ENCODE data around the gene SKAP1.
A peak's percentile ranks its signal among the peaks of the same experiment; 100 is the strongest.

SKAP1 gene

GRCh38 chr17:48129981-48130380 lies 300.0 kb downstream of the SKAP1 start:
- H3K9me3 Mint-ChIP-seq, result no peaks in the 10 kb centered on the region
- ATAC-seq (replicated peaks; ENCODE audit: extremely low read depth, poor library complexity, severe bottlenecking) (no peak), DNase-seq (ENCODE audit: low spot score in 2 of 2) (no peak)
- no peak overlapping the region for H3K4me3 Mint-ChIP-seq
- H3K27me3 Mint-ChIP-seq, result no peaks in the 10 kb centered on the region
- H3K36me3 Mint-ChIP-seq (ENCODE audit: insufficient read depth), result peaks cover 21% of the 10 kb centered on the region
- H3K4me1 Mint-ChIP-seq, result no peaks in the 10 kb centered on the region
- no peak overlapping the region for H3K27ac Mint-ChIP-seq (ENCODE audit: low read depth)

- Mint-ChIP-seq H3K36me3 (ENCODE audit: insufficient read depth) (peaks cover 25% of the 10 kb centered on the region), H3K27ac (ENCODE audit: low read depth) (no peak overlapping the region), H3K9me3 (no peaks in the 10 kb centered on the region), H3K4me3 (no peak overlapping the region), H3K4me1 (no peaks in the 10 kb centered on the region), H3K27me3 (no peaks in the 10 kb centered on the region)
- no peak for DNase-seq (ENCODE audit: low spot score in 2 of 2)
- no peak for ATAC-seq (replicated peaks; ENCODE audit: extremely low read depth, poor library complexity, severe bottlenecking)
Measured at GRCh38 chr17:48128400-48128799, 301.6 kb downstream of the SKAP1 start.

GRCh38 chr17:48127371-48128051 lies 302.5 kb downstream of the SKAP1 start:
- H3K27me3 Mint-ChIP-seq, result no peaks in the 10 kb centered on the region
- H3K9me3 Mint-ChIP-seq, result no peaks in the 10 kb centered on the region
- no peaks in the 10 kb centered on the region for H3K4me1 Mint-ChIP-seq
- ATAC-seq (replicated peaks; ENCODE audit: extremely low read depth, poor library complexity, severe bottlenecking), result no peak
- no peak overlapping the region for H3K4me3 Mint-ChIP-seq
- no peak overlapping the region for H3K27ac Mint-ChIP-seq (ENCODE audit: low read depth)
- DNase-seq (ENCODE audit: low spot score in 2 of 2), result no peak
- peaks cover 25% of the 10 kb centered on the region for H3K36me3 Mint-ChIP-seq (ENCODE audit: insufficient read depth)

- H3K27ac Mint-ChIP-seq (ENCODE audit: low read depth), result no peak overlapping the region
- DNase-seq (ENCODE audit: low spot score in 2 of 2) (no peak), ATAC-seq (replicated peaks; ENCODE audit: extremely low read depth, poor library complexity, severe bottlenecking) (no peak)
- no peaks in the 10 kb centered on the region for H3K27me3 Mint-ChIP-seq
- H3K9me3 Mint-ChIP-seq, result no peaks in the 10 kb centered on the region
- H3K4me3 Mint-ChIP-seq, result no peak overlapping the region
- peaks cover 32% of the 10 kb centered on the region for H3K36me3 Mint-ChIP-seq (ENCODE audit: insufficient read depth)
- H3K4me1 Mint-ChIP-seq, result no peaks in the 10 kb centered on the region
Measured at GRCh38 chr17:48126532-48126850, 303.5 kb downstream of the SKAP1 start.

- ATAC-seq (replicated peaks; ENCODE audit: extremely low read depth, poor library complexity, severe bottlenecking) (no peak), DNase-seq (ENCODE audit: low spot score in 2 of 2) (no peak)
- Mint-ChIP-seq H3K4me1 (no peaks in the 10 kb centered on the region), H3K27me3 (no peaks in the 10 kb centered on the region), H3K36me3 (ENCODE audit: insufficient read depth) (peaks cover 34% of the 10 kb centered on the region), H3K9me3 (no peaks in the 10 kb centered on the region), H3K4me3 (no peak overlapping the region), H3K27ac (ENCODE audit: low read depth) (no peak overlapping the region)
Measured at GRCh38 chr17:48125829-48126531, 304.0 kb downstream of the SKAP1 start.

GRCh38 chr17:48123776-48124388 lies 306.1 kb downstream of the SKAP1 start:
- no peak for ATAC-seq (replicated peaks; ENCODE audit: extremely low read depth, poor library complexity, severe bottlenecking)

GRCh38 chr17:48123111-48123510 lies 306.9 kb downstream of the SKAP1 start:
- Mint-ChIP-seq H3K4me3 (no peak overlapping the region), H3K9me3 (no peaks in the 10 kb centered on the region), H3K36me3 (ENCODE audit: insufficient read depth) (peaks cover 49% of the 10 kb centered on the region), H3K27me3 (no peaks in the 10 kb centered on the region), H3K4me1 (no peaks in the 10 kb centered on the region), H3K27ac (ENCODE audit: low read depth) (no peak overlapping the region)
- DNase-seq (ENCODE audit: low spot score in 2 of 2) (no peak), ATAC-seq (replicated peaks; ENCODE audit: extremely low read depth, poor library complexity, severe bottlenecking) (no peak)

More at GRCh38 chr17:48123776-48124388, 306.1 kb downstream of the SKAP1 start:
- Mint-ChIP-seq H3K4me1 (no peaks in the 10 kb centered on the region), H3K4me3 (no peak overlapping the region), H3K27me3 (no peaks in the 10 kb centered on the region), H3K9me3 (no peaks in the 10 kb centered on the region), H3K36me3 (ENCODE audit: insufficient read depth) (peaks cover 44% of the 10 kb centered on the region), H3K27ac (ENCODE audit: low read depth) (no peak overlapping the region)
- no peak for DNase-seq (ENCODE audit: low spot score in 2 of 2)

GRCh38 chr17:48122665-48123045 lies 307.4 kb downstream of the SKAP1 start:
- Mint-ChIP-seq H3K4me3 (no peak overlapping the region), H3K27me3 (no peaks in the 10 kb centered on the region), H3K36me3 (ENCODE audit: insufficient read depth) (peaks cover 53% of the 10 kb centered on the region), H3K27ac (ENCODE audit: low read depth) (no peak overlapping the region), H3K9me3 (no peaks in the 10 kb centered on the region), H3K4me1 (no peaks in the 10 kb centered on the region)
- DNase-seq (ENCODE audit: low spot score in 2 of 2) (no peak), ATAC-seq (replicated peaks; ENCODE audit: extremely low read depth, poor library complexity, severe bottlenecking) (no peak)

GRCh38 chr17:48121923-48122664 lies 307.9 kb downstream of the SKAP1 start:
- H3K36me3 Mint-ChIP-seq (ENCODE audit: insufficient read depth), result peaks cover 53% of the 10 kb centered on the region
- H3K27ac Mint-ChIP-seq (ENCODE audit: low read depth), result no peak overlapping the region
- no peaks in the 10 kb centered on the region for H3K4me1 Mint-ChIP-seq
- H3K4me3 Mint-ChIP-seq, result no peak overlapping the region
- no peaks in the 10 kb centered on the region for H3K9me3 Mint-ChIP-seq
- H3K27me3 Mint-ChIP-seq, result no peaks in the 10 kb centered on the region
- ATAC-seq (replicated peaks; ENCODE audit: extremely low read depth, poor library complexity, severe bottlenecking) (no peak), DNase-seq (ENCODE audit: low spot score in 2 of 2) (no peak)

GRCh38 chr17:48113201-48113676 lies 316.8 kb downstream of the SKAP1 start:
- Mint-ChIP-seq H3K4me3 (peak overlapping the region; percentile 57), H3K27ac (ENCODE audit: low read depth) (peak overlapping the region; percentile 58), H3K27me3 (no peaks in the 10 kb centered on the region), H3K4me1 (peaks cover 44% of the 10 kb centered on the region), H3K9me3 (no peaks in the 10 kb centered on the region), H3K36me3 (ENCODE audit: insufficient read depth) (peaks cover 46% of the 10 kb centered on the region)
- ATAC-seq (replicated peaks; ENCODE audit: extremely low read depth, poor library complexity, severe bottlenecking) (peak; percentile 81), DNase-seq (ENCODE audit: low spot score in 2 of 2) (peak in 1 of 2 donors; percentile 35)

- Mint-ChIP-seq H3K27me3 (no peaks in the 10 kb centered on the region), H3K36me3 (ENCODE audit: insufficient read depth) (peaks cover 45% of the 10 kb centered on the region), H3K27ac (ENCODE audit: low read depth) (peak overlapping the region; percentile 58), H3K4me3 (peak overlapping the region; percentile 12), H3K9me3 (no peaks in the 10 kb centered on the region), H3K4me1 (peaks cover 54% of the 10 kb centered on the region)
- no peak for DNase-seq (ENCODE audit: low spot score in 2 of 2)
- ATAC-seq (replicated peaks; ENCODE audit: extremely low read depth, poor library complexity, severe bottlenecking), result no peak
Measured at GRCh38 chr17:48111937-48112241, 318.1 kb downstream of the SKAP1 start.

- no peak for DNase-seq (ENCODE audit: low spot score in 2 of 2)
- H3K4me3 Mint-ChIP-seq, result peak overlapping the region; percentile 8
- peaks cover 35% of the 10 kb centered on the region for H3K36me3 Mint-ChIP-seq (ENCODE audit: insufficient read depth)
Measured at GRCh38 chr17:48110761-48111160, 319.3 kb downstream of the SKAP1 start.

More at GRCh38 chr17:48110761-48111160, 319.3 kb downstream of the SKAP1 start:
- H3K27me3 Mint-ChIP-seq, result no peaks in the 10 kb centered on the region
- H3K27ac Mint-ChIP-seq (ENCODE audit: low read depth), result peak overlapping the region; percentile 58
- peaks cover 58% of the 10 kb centered on the region for H3K4me1 Mint-ChIP-seq
- ATAC-seq (replicated peaks; ENCODE audit: extremely low read depth, poor library complexity, severe bottlenecking), result no peak
- no peaks in the 10 kb centered on the region for H3K9me3 Mint-ChIP-seq
